GM19193 (cell line): ENCODE results near the gene KSR1.

ENCODE experiments used
- POLR2A ChIP-seq: IDR thresholded peaks from 4 replicates; pipeline ENCODE4 v1.6.1; 2011; ENCODE audit not compliant: insufficient read depth, insufficient read length; ENCODE audit errors: extremely low read depth

The KSR1 gene

GRCh38 chr17:27552276-27552732 is 96.1 kb downstream of the KSR1 start:
- TF ChIP-seq POLR2A: no peak

GRCh38 chr17:27553019-27553511 is 96.8 kb downstream of the KSR1 start:
- TF ChIP-seq POLR2A: no peak

GRCh38 chr17:27554152-27554551 is 97.9 kb downstream of the KSR1 start:
- TF ChIP-seq POLR2A: no peak

GRCh38 chr17:27554911-27555310 is 98.7 kb downstream of the KSR1 start:
- TF ChIP-seq POLR2A: no peak

- no peak for TF ChIP-seq POLR2A
Measured at GRCh38 chr17:27555339-27555738, 99.1 kb downstream of the KSR1 start.

- no peak for TF ChIP-seq POLR2A
Measured at GRCh38 chr17:27558341-27558740, 102.1 kb downstream of the KSR1 start.

GRCh38 chr17:27558842-27559505 is 102.7 kb downstream of the KSR1 start:
- TF ChIP-seq POLR2A: no peak

- TF ChIP-seq POLR2A: no peak
Measured at GRCh38 chr17:27559506-27560481, 103.5 kb downstream of the KSR1 start.

GRCh38 chr17:27560668-27561067 is 104.4 kb downstream of the KSR1 start:
- no peak for TF ChIP-seq POLR2A

GRCh38 chr17:27562777-27563455 is 106.7 kb downstream of the KSR1 start:
- TF ChIP-seq POLR2A: no peak

GRCh38 chr17:27563532-27563931 is 107.3 kb downstream of the KSR1 start:
- TF ChIP-seq POLR2A: no peak

- TF ChIP-seq POLR2A: no peak
Measured at GRCh38 chr17:27564463-27564862, 108.2 kb downstream of the KSR1 start.

GRCh38 chr17:27565874-27566670 is 109.8 kb downstream of the KSR1 start:
- TF ChIP-seq POLR2A: no peak
